Measurements from ENCODE around the gene RPS19BP1.

RPS19BP1 gene

DNA sequence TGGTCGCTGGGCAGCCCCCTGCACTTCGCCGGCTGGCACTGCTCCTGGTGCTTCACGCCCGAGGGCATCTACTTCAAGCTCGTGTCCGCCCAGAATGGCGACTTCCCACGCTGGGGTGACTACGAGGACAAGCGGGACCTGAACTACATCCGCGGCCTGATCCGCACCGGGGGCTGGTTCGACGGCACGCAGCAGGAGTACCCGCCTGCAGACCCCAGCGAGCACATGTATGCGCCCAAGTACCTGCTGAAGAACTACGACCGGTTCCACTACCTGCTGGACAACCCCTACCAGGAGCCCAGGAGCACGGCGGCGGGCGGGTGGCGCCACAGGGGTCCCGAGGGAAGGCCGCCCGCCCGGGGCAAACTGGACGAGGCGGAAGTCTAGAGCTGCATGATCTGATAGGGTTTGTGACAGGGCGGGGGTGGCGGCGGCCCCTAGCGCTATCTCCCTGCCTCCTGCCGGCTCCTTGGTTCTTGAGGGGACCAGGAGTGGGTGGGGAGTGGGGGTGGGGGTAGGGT, 43.9 kb downstream of the RPS19BP1 start:
- no peak for DNase-seq

DNA sequence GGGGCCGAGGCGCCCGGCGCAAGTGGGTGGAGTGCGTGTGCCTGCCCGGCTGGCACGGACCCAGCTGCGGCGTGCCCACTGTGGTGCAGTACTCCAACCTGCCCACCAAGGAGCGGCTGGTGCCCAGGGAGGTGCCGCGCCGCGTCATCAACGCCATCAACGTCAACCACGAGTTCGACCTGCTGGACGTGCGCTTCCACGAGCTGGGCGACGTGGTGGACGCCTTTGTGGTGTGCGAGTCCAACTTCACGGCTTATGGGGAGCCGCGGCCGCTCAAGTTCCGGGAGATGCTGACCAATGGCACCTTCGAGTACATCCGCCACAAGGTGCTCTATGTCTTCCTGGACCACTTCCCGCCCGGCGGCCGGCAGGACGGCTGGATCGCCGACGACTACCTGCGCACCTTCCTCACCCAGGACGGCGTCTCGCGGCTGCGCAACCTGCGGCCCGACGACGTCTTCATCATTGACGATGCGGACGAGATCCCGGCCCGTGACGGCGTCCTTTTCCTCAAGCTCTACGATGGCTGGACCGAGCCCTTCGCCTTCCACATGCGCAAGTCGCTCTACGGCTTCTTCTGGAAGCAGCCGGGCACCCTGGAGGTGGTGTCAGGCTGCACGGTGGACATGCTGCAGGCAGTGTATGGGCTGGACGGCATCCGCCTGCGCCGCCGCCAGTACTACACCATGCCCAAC, 44.6 kb downstream of the RPS19BP1 start:
- DNase-seq: no peak

DNA sequence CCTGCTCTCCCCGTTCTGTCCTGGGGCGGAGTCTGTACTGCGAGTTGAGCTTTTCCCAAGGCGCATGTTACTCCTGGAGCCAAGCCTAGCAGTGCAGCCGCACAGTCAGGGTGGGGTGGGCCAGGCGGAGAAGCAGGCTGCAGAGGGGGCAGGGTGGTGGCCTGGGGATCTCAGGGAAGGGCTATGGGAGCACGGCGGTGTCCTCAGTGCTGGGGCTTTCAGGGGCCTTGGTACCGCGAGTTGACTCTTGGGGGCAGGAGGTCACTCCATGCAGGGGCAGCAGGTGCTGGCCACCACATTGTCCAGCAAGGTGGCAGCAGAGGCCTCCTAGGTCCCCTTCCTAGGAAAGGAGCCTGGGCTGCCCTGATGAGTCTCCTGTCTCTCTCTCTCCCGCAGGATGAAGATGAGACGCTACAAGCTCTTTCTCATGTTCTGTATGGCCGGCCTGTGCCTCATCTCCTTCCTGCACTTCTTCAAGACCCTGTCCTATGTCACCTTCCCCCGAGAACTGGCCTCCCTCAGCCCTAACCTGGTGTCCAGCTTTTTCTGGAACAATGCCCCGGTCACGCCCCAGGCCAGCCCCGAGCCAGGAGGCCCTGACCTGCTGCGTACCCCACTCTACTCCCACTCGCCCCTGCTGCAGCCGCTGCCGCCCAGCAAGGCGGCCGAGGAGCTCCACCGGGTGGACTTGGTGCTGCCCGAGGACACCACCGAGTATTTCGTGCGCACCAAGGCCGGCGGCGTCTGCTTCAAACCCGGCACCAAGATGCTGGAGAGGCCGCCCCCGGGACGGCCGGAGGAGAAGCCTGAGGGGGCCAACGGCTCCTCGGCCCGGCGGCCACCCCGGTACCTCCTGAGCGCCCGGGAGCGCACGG, 45.4 kb downstream of the RPS19BP1 start:
- no peak for DNase-seq

DNA sequence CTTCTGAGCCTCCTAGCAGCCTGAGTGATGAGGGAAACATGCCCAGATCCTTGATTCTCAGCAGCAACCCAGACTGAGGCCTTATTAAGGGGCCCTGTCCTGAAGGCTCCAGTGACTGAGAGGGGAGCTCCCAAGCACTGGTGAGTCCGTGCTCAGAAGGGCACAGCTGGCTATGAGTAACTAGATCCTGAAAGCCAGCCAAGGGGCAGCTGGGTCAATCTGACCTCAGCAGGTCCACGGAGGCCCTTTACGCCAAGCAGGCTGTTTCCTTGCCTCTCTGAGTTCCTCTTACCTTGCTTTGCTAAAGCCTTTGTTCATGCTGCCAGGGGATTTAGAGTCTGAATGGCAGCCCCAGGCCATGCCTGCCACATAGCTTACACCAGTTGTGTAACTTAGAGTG, 49.8 kb downstream of the RPS19BP1 start:
- no peak for DNase-seq

DNA sequence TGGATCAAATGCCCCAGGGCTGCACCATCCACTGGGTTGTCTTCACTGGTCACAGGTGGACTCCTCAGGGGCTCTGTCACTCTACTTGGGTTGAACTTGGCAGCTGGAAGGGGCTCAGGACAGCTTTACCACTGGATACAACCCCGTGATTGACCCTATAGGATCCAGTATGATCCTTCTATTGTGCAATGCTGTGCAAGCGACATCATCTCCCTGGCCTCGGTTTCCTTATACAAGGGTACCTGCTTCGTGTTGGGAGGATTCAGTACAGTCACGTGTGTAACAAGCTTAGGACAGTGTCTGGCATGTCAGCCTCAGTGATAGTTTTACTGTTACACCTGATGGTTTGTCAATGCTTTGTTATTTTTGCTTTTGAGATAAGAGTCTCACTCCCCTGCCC, 51.0 kb downstream of the RPS19BP1 start:
- no peak for DNase-seq

DNA sequence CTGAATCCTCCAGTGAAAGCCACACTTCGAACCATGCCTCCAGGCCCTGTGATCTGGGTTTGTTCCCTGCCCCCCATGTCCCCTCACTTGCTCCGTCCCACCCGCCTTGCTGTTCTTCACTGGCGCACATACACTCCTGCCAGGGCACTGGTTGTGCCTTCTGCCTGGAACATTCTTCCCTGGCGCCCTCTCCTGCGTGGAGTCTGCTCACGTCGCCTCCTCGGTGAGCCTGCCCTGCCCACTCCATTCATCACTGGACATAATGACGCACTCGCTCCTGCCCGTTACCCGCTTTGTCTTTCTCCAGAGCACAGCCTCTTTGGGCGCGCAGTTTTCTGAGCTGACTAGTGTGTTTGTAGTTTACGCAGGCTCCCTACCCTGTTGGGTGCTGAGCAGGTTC, 51.5 kb downstream of the RPS19BP1 start:
- no peak for DNase-seq

DNA sequence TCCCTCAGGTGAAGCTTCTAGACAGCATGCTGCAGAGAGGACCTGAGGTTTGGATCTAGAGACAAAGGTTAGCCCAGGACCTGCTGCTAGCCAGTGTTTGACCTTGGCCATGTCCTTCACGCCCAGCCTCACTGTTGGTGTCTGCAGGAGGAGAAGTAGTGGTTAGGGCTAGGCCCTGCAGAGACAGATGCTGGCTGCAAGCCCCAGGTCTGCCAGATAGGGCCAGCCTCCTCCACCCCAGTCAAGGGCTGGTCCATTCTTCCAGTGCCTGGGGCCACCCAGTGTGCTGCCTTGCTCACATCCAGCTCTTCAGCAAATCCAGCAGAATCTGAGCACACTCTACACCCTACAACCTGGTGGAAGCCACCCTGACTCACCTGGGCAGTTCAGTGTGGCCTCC, 52.0 kb downstream of the RPS19BP1 start:
- DNase-seq: no peak

DNA sequence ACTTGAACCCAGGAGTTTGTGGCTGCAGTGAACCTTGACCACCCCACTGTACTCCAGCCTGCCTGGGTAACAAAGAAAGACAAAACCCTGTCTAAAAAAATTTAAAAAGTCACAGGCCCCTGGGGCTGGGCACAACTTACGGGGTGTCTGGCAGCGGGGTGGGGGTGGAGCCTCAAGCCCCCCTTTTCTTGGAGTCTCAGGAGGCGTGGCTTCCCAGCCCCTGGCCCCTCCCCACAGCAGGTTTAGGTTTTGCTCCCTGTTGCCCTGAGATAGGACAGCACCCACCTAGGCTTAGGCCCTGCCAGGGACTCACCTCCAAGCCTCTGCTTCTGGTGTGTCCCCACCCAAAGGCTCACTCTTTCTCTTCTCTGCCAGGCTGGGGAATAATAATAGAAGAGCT, 53.3 kb downstream of the RPS19BP1 start:
- DNase-seq: no peak

Measured in amniotic stem cell (primary cell).